SK-N-SH (cell line): ENCODE results near the gene MXRA5. TPM values are rescaled to one million over a fixed set of nuclear protein-coding genes. Genes with fewer than 3 reads are reported as not detected.

Experiments
- CTCF ChIA-PET: fragments of 300-600, 350-600 bp; formaldehyde crosslinking; extraction: SDS; loops from one replicate; lab custom pipeline; 2021; lab: Yijun Ruan, JAX
- POLR2A ChIA-PET: fragments of 350-600 bp; sonication (Branson Sonifier 250); formaldehyde crosslinking; extraction: SDS; loops from one replicate; lab custom pipeline; 2020; ENCODE audit warnings: antibody characterized with exemption, inconsistent platforms; lab: Yijun Ruan, JAX
- DNase-seq: peaks from one replicate; pipeline ENCODE4 v3.0.0; 2012
- H2AFZ ChIP-seq: fragments of 200-600 bp; sonication (generic); 2 replicates; pipeline ENCODE4 v1.8.1; 2016; ENCODE audit warnings: antibody characterized with exemption, mild to moderate bottlenecking, low read depth
- H3F3A ChIP-seq: fragments of 200-600 bp; sonication (generic); replicated peaks from 2 replicates; pipeline ENCODE3; 2016; ENCODE audit warnings: antibody characterized with exemption, mild to moderate bottlenecking; ENCODE audit not compliant: insufficient read depth
- H3K27ac ChIP-seq, 2 experiments: fragments of 200-500 bp in 1 of 2; fragments of 200-600 bp in 1 of 2; sonication (Bioruptor generic) in 1 of 2; sonication (generic), shearing (Covaris generic) in 1 of 2; 2 replicates each; pipeline versions ENCODE4 v1.5.1 to v1.6.1; 2014 to 2016; ENCODE audit warnings: low read depth in 2 of 2, inconsistent platforms in 1 of 2, low read length in 1 of 2, mild to moderate bottlenecking in 1 of 2, mixed read lengths in 1 of 2
- H3K27me3 ChIP-seq: fragments of 200-600 bp; sonication (generic), shearing (Covaris generic); 2 replicates; pipeline ENCODE4 v1.6.1; 2016; ENCODE audit warnings: mixed run types; ENCODE audit not compliant: insufficient read depth
- H3K36me3 ChIP-seq, 2 experiments: fragments of 200-500 bp in 1 of 2; fragments of 200-600 bp in 1 of 2; sonication (Bioruptor generic) in 1 of 2; sonication (generic) in 1 of 2; replicated peaks in 1 of 2; 2 replicates each; pipeline versions ENCODE3 to v1.5.1; 2014 to 2016; ENCODE audit warnings: low read length in 1 of 2, mild to moderate bottlenecking in 1 of 2; ENCODE audit not compliant: insufficient read depth in 2 of 2, control insufficient read depth in 1 of 2
- H3K4me1 ChIP-seq, 2 experiments: fragments of 200-500 bp in 1 of 2; fragments of 200-600 bp in 1 of 2; sonication (Bioruptor generic) in 1 of 2; sonication (generic), shearing (Covaris generic) in 1 of 2; 2 replicates each; pipeline versions ENCODE4 v1.5.1 to v1.6.1; 2014 to 2016; ENCODE audit warnings: low read depth in 1 of 2, low read length in 1 of 2, mixed run types in 1 of 2; ENCODE audit not compliant: insufficient read depth in 2 of 2, control insufficient read depth in 1 of 2
- H3K4me2 ChIP-seq: fragments of 200-600 bp; sonication (generic), shearing (Covaris generic); 2 replicates; pipeline ENCODE4 v1.6.1; 2017; ENCODE audit warnings: mixed run types
- H3K4me3 ChIP-seq, 2 experiments: fragments of 200-500 bp in 1 of 2; fragments of 200-600 bp in 1 of 2; sonication (Bioruptor generic) in 1 of 2; sonication (generic), shearing (Covaris generic) in 1 of 2; 2 replicates each; pipeline versions ENCODE4 v1.5.1 to v1.8.1; 2014 to 2016; ENCODE audit warnings: low read depth in 2 of 2, inconsistent platforms in 1 of 2, low read length in 1 of 2, mild to moderate bottlenecking in 1 of 2, mixed read lengths in 1 of 2, moderate library complexity in 1 of 2
- H3K79me2 ChIP-seq: fragments of 200-600 bp; sonication (generic); 2 replicates; pipeline ENCODE4 v1.8.1; 2017; ENCODE audit warnings: mild to moderate bottlenecking; ENCODE audit not compliant: insufficient read depth
- H3K9ac ChIP-seq: fragments of 200-600 bp; sonication (generic); 2 replicates; pipeline ENCODE4 v1.6.1; 2017; ENCODE audit warnings: mixed run types
- H3K9me2 ChIP-seq: fragments of 200-600 bp; sonication (generic); 2 replicates; pipeline ENCODE4 v1.6.1; 2017; ENCODE audit warnings: mixed run types
- H3K9me3 ChIP-seq: fragments of 200-600 bp; sonication (generic); 2 replicates; pipeline ENCODE4 v1.6.1; 2017; ENCODE audit warnings: mixed run types, mild to moderate bottlenecking, moderate library complexity
- H4K20me1 ChIP-seq: fragments of 200-600 bp; sonication (generic); 2 replicates; pipeline ENCODE4 v1.6.1; 2017; ENCODE audit warnings: mild to moderate bottlenecking, mixed run types; ENCODE audit not compliant: insufficient read depth
- ELF1 ChIP-seq: IDR thresholded peaks from 2 replicates; pipeline ENCODE4 v1.4.0; 2012
- FOSL2 ChIP-seq: IDR thresholded peaks from 2 replicates; pipeline ENCODE4 v1.4.0; 2012; ENCODE audit warnings: low read depth, mild to moderate bottlenecking, moderate library complexity, borderline replicate concordance
- GABPA ChIP-seq: IDR thresholded peaks from 2 replicates; pipeline ENCODE4 v1.4.0; 2012; ENCODE audit warnings: low read depth, mild to moderate bottlenecking
- GATA2 ChIP-seq: sonication (generic); formaldehyde crosslinking; IDR thresholded peaks from 2 replicates; pipeline ENCODE4 v1.5.0; 2020; ENCODE audit warnings: mild to moderate bottlenecking, missing genetic modification reagents
- JUND ChIP-seq: IDR thresholded peaks from 2 replicates; pipeline ENCODE4 v1.4.0; 2012
- MEF2A ChIP-seq: IDR thresholded peaks from 2 replicates; pipeline ENCODE4 v1.4.0; 2012; ENCODE audit warnings: low read depth, borderline replicate concordance
- NFIC ChIP-seq: IDR thresholded peaks from 2 replicates; pipeline ENCODE4 v1.4.0; 2012; ENCODE audit warnings: borderline replicate concordance
- NRF1 ChIP-seq: IDR thresholded peaks from 2 replicates; pipeline ENCODE4 v1.6.1; 2012; ENCODE audit warnings: low read depth, mild to moderate bottlenecking, low read length
- POLR2AphosphoS5 ChIP-seq: IDR thresholded peaks from 2 replicates; pipeline ENCODE4 v1.6.1; 2012; ENCODE audit warnings: low read depth, low read length
- RAD21 ChIP-seq: IDR thresholded peaks from 2 replicates; pipeline ENCODE4 v1.6.1; 2012; ENCODE audit warnings: mild to moderate bottlenecking, low read length
- RXRA ChIP-seq: IDR thresholded peaks from 2 replicates; pipeline ENCODE4 v1.4.0; 2012; ENCODE audit warnings: low read depth, mild to moderate bottlenecking, borderline replicate concordance
- SIN3A ChIP-seq: IDR thresholded peaks from 2 replicates; pipeline ENCODE4 v1.6.1; 2012; ENCODE audit warnings: low read depth, mild to moderate bottlenecking, low read length, moderate library complexity, borderline replicate concordance
- SMC3 ChIP-seq: IDR thresholded peaks from 2 replicates; pipeline ENCODE4 v1.6.1; 2012; ENCODE audit warnings: low read depth, low read length, improper control_type of control experiment
- TAF1 ChIP-seq: IDR thresholded peaks from 2 replicates; pipeline ENCODE4 v1.6.1; 2012; ENCODE audit warnings: low read depth, mild to moderate bottlenecking, low read length, moderate library complexity, borderline replicate concordance
- TCF12 ChIP-seq: IDR thresholded peaks from 2 replicates; pipeline ENCODE4 v1.4.0; 2012
- YY1 ChIP-seq: IDR thresholded peaks from 2 replicates; pipeline ENCODE4 v1.4.0; 2012; ENCODE audit warnings: low read depth, mild to moderate bottlenecking
- WGBS: methylation state at CpG from one replicate; pipeline ENCODE4 v1.1.6; 2017; ENCODE audit warnings: low lambda C conversion rate; 5-methylcytosine and 5-hydroxymethylcytosine counted together
- polyA plus RNA-seq, 3 experiments: library from polyadenylated mRNA; depleted of rRNA; stranded (reverse); fragments of >200 nt; gene quantifications; 2 replicates each; pipeline ENCODE4 v1.2.3, GENCODE V29; 2012
- TF ChIP-seq, protein P1 (sequence below): IDR thresholded peaks from 2 replicates; pipeline ENCODE4; 2012
- TF ChIP-seq, protein P2 (sequence below): IDR thresholded peaks from 2 replicates; pipeline ENCODE4 v1.4.0; 2012; ENCODE audit warnings: low read depth, borderline replicate concordance
- TF ChIP-seq, protein P3 (sequence below): IDR thresholded peaks from 2 replicates; pipeline ENCODE4 v1.4.0; 2012; ENCODE audit warnings: low read depth, borderline replicate concordance
- TF ChIP-seq, protein P4 (sequence below): fragments of 150-350 bp; IDR thresholded peaks from 2 replicates; pipeline ENCODE4 v1.6.1; 2016; ENCODE audit warnings: mild to moderate bottlenecking, low read depth, low read length

Gene MXRA5
- polyA plus RNA-seq, 1 of the 3 experiments (the other 2 are of a cell fraction), result 7.9 TPM

DNA sequence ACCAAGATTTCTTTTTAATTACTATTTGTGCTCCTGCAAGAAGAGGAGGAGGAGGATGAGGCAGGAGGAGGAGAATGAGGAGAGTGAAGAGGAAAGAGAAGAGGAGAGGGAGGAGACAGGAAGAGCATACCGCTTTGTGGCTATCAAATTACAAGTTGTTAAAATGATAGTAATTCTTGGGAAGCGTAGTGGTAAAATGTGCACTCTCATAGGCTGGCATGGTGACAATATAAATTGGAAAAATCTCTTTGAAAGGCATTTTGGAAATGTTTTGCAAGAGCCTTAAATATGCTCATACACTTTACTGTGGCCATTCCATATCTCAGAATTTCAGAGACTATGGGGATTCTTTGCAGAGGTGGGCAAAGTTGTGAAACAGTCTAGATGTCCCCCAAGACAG is 53.2 kb downstream of the MXRA5 start:
- Histone ChIP-seq H3K4me3 (no peak overlapping the region), H3K79me2 (no peaks in the 10 kb centered on the region), H3K4me1 (no peaks in the 10 kb centered on the region), H4K20me1 (no peaks in the 10 kb centered on the region), H3K9me3 (no peaks in the 10 kb centered on the region), H3K9me2 (no peaks in the 10 kb centered on the region), H3K27ac (no peak overlapping the region), H3K9ac (no peak overlapping the region), H2AFZ (no peak overlapping the region), H3F3A (no peaks in the 10 kb centered on the region), H3K36me3 (no peaks in the 10 kb centered on the region), H3K27me3 (no peaks in the 10 kb centered on the region), H3K4me2 (no peak overlapping the region)
- ChIA-PET POLR2A (no interaction called here), CTCF (interaction anchor here (0.6 kb wide), 1 partner anchor 22 kb away, joined by 3 read pairs; no protein-coding TSS in a partner anchor)
- 26% methylated on average over 2 of the region's 2 CpGs for WGBS
- no peak for DNase-seq
- TF ChIP-seq, protein P1, sequence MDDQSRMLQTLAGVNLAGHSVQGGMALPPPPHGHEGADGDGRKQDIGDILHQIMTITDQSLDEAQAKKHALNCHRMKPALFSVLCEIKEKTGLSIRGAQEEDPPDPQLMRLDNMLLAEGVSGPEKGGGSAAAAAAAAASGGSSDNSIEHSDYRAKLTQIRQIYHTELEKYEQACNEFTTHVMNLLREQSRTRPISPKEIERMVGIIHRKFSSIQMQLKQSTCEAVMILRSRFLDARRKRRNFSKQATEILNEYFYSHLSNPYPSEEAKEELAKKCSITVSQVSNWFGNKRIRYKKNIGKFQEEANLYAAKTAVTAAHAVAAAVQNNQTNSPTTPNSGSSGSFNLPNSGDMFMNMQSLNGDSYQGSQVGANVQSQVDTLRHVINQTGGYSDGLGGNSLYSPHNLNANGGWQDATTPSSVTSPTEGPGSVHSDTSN, result no peak
- TF ChIP-seq SMC3 (no peak), NFIC (no peak), FOSL2 (no peak), ELF1 (no peak), RAD21 (no peak), RXRA (no peak), SIN3A (no peak), TCF12 (no peak), POLR2AphosphoS5 (no peak), TAF1 (no peak), GATA2 (CRISPR knock-in tag) (no peak), YY1 (no peak), NRF1 (no peak)
- TF ChIP-seq, all 33 proteins: peak for 0

DNA sequence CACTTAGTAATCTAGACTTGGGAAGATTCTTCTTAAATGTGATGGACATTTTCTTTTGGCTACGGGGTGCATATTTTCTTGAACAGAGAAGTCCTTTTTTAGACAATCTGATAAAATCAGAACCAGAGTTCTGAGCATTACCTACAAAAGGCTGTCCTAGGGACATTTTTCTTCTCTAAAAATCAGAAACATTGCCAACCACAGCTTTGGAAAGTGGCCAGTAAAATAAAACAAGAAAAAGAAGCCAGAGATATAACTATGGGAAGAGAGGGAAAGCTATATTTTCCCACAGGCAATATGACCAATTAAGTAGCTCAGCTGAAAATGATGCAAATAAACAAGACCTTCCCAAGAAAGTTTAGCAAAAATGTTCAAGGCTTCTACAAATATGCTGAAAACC is 55.9 kb downstream of the MXRA5 start:
- no peaks in the 10 kb centered on the region for H3K36me3 ChIP-seq
- H3K79me2 ChIP-seq, result no peaks in the 10 kb centered on the region
- H4K20me1 ChIP-seq, result no peaks in the 10 kb centered on the region
- DNase-seq, result no peak
- no peaks in the 10 kb centered on the region for H3F3A ChIP-seq
- no peak overlapping the region for H3K27ac ChIP-seq
- H3K4me3 ChIP-seq, result no peak overlapping the region
- no peak overlapping the region for H2AFZ ChIP-seq
- CTCF ChIA-PET, result no interaction called here
- no peaks in the 10 kb centered on the region for H3K9me2 ChIP-seq
- H3K4me2 ChIP-seq, result no peak overlapping the region
- 7% methylated on average over 1 of the region's 1 CpG for WGBS
- POLR2A ChIA-PET, result no interaction called here
- no peaks in the 10 kb centered on the region for H3K9me3 ChIP-seq
- no peak overlapping the region for H3K9ac ChIP-seq
- no peaks in the 10 kb centered on the region for H3K27me3 ChIP-seq
- TF ChIP-seq JUND (no peak), MEF2A (no peak), GABPA (no peak), RXRA (no peak), NFIC (no peak)
- TF ChIP-seq, protein P2, sequence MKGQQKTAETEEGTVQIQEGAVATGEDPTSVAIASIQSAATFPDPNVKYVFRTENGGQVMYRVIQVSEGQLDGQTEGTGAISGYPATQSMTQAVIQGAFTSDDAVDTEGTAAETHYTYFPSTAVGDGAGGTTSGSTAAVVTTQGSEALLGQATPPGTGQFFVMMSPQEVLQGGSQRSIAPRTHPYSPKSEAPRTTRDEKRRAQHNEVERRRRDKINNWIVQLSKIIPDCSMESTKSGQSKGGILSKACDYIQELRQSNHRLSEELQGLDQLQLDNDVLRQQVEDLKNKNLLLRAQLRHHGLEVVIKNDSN, result no peak
- TF ChIP-seq, protein P3, sequence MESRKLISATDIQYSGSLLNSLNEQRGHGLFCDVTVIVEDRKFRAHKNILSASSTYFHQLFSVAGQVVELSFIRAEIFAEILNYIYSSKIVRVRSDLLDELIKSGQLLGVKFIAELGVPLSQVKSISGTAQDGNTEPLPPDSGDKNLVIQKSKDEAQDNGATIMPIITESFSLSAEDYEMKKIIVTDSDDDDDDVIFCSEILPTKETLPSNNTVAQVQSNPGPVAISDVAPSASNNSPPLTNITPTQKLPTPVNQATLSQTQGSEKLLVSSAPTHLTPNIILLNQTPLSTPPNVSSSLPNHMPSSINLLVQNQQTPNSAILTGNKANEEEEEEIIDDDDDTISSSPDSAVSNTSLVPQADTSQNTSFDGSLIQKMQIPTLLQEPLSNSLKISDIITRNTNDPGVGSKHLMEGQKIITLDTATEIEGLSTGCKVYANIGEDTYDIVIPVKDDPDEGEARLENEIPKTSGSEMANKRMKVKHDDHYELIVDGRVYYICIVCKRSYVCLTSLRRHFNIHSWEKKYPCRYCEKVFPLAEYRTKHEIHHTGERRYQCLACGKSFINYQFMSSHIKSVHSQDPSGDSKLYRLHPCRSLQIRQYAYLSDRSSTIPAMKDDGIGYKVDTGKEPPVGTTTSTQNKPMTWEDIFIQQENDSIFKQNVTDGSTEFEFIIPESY, result no peak
- TF ChIP-seq, protein P4, sequence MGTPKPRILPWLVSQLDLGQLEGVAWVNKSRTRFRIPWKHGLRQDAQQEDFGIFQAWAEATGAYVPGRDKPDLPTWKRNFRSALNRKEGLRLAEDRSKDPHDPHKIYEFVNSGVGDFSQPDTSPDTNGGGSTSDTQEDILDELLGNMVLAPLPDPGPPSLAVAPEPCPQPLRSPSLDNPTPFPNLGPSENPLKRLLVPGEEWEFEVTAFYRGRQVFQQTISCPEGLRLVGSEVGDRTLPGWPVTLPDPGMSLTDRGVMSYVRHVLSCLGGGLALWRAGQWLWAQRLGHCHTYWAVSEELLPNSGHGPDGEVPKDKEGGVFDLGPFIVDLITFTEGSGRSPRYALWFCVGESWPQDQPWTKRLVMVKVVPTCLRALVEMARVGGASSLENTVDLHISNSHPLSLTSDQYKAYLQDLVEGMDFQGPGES, result no peak
- H3K4me1 ChIP-seq, result no peaks in the 10 kb centered on the region
